Activated CD8-positive, alpha-beta memory T cell treated with anti-CD3 and anti-CD28 coated beads for 4 hours (primary cell): Measurements from ENCODE around the gene CDC42EP3.

ENCODE experiments used
- DNase-seq, 2 donors: peaks; one replicate each; pipeline ENCODE4 v3.0.0-alpha.2; 2020; ENCODE audit warnings: low read depth in 2 of 2

CDC42EP3 gene

GRCh38 chr2:37618326-37618725, 53.1 kb downstream of the CDC42EP3 start:
- DNase-seq, result no peak

GRCh38 chr2:37617119-37617892, 54.1 kb downstream of the CDC42EP3 start:
- DNase-seq, result no peak

- DNase-seq, result no peak
These were observed 54.8 kb downstream of the CDC42EP3 start for GRCh38 chr2:37616677-37617005.

- peak; percentile 33 to 39 for DNase-seq
These were observed 55.4 kb downstream of the CDC42EP3 start for GRCh38 chr2:37615804-37616676.

DNA sequence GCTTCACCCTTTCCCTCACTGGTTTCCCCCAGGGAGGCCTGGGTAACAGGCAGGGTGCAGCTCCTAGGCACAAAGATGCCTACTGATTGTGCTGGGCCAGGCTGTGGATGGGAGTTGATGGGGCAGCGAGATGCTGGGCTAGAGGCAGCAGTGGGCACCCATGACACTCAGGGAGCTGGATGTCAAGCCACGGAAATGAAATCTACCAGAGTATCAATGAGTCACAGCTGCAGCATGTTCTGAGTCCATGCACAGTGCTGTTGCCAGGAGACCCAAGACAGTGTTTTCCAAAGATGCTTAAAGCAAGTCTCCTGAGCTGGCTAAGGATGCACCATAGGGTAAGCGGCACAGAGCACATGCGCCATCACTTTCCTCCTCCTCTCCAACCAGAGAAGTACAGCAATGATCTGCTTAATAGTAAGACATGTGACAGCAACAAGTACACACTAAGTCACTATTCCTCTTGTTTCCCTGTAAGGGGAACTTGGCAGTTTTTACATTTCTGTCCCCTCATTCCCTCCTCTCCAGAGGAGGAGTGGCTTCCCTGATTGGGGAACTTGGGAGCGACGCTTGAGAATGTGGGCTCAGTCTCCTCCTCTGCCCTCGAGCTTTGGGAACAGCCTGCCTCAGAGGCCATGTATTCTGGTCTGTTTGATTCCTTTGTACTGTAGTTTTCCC, 57.2 kb downstream of the CDC42EP3 start:
- DNase-seq, result no peak

- no peak for DNase-seq
These were observed 59.1 kb downstream of the CDC42EP3 start for GRCh38 chr2:37612382-37612781.

- no peak for DNase-seq
These were observed 60.7 kb downstream of the CDC42EP3 start for GRCh38 chr2:37610638-37611289.

GRCh38 chr2:37609782-37610181, 61.7 kb downstream of the CDC42EP3 start:
- no peak for DNase-seq

DNA sequence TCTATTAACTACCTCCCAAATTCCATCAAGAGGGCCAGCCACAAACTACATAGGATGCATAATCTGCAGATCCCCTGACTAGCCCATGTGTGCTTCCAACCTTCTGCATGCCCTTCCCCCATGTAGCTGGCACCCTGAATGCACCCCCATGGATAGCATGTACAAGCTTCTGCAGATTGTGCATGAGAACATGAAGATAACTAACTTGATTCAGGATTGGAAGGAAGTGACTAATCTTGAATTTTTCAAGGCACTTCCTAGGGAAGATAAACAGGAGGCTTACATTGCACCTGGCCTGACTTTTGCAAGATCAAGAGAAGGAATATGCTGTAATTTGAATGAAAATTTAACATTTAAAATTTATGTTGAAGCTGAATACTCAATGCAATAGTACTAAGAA, 66.7 kb downstream of the CDC42EP3 start:
- DNase-seq, result no peak

- DNase-seq, result no peak
These were observed 68.7 kb downstream of the CDC42EP3 start for GRCh38 chr2:37602702-37603101.

GRCh38 chr2:37602040-37602439, 69.4 kb downstream of the CDC42EP3 start:
- no peak for DNase-seq

GRCh38 chr2:37601569-37601968, 69.9 kb downstream of the CDC42EP3 start:
- DNase-seq, result no peak

DNA sequence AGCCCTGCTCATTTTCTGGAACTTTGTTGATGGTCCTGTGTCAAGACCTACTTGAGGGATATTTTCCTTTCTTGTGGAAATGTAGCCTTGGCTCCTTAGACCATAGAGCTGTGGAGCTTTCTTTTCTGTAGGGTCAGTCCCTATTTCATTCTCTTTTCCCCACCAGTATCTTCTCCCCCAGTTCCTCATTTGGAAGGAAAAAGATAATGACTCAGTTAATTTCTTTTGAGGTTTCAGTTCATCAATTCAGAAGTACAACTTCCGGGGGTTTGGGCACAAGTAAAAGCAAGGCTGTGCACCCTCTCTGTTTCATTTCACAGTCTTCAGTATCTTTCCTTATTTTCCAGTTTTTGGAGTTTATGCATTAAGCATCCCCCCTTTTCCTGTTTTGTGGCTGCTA, 70.7 kb downstream of the CDC42EP3 start:
- no peak for DNase-seq

DNA sequence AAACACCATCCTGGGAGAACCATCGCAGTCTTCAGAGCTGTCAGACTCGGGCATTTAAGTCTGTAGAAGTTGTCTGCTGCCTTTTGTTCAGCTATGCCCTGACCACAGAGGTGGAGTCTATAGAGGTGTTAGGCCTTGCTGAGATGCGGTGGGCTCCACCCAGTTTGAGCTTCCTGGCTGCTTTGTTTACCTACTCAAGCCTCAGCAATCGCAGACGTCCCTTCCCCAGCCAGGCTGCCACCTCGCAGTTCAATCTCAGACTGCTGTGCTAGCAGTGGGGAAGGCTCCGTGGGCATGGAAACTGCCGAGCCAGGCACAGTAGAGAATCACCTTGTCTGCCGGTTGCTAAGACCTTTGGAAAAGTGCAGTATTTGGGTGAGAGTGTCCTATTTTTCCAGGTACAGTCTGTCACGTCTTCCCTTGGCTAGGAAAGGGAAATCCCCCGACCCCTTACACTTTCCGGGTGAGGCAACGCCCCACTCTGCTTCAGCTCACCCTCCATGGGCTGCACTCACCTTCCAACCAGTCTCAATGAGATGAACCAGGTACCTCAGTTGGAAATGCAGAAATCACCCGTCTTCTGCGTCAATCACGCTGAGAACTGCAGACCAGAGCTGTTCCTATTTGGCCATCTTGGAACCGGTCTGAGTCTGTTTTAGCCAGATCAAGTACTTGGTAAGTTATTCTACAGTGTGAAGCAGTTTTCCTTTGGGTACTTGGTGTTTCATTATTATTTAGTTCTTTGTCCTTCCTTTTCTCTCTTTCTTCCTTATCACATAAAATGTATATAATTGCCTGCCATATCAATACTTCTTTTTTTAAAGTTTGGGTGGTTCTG, 71.5 kb downstream of the CDC42EP3 start:
- DNase-seq, result peak; percentile 41 to 42

- no peak for DNase-seq
These were observed 77.7 kb downstream of the CDC42EP3 start for GRCh38 chr2:37593694-37594093.

DNA sequence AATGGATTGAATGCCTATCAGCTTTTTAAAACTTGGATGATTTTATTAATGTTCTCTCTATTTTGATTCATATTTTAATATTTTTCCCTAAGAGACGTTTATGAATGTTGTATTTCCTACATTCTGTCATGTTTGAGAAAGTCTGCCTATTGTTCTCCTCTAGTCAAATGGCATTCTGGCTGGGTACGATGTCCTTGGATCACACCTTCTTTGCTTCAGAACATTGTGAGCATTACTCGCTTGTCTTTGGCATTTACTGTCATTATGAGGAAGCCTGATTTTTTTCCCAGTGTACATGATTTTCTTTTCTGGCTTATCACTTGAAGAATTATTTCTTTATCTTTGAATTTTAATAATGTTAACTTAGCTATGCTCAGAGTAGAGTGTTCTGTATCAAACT, 78.4 kb downstream of the CDC42EP3 start:
- DNase-seq, result no peak
